Panc1 (cell line): ENCODE results near the gene PCDHGC5. TPM values are rescaled to one million over a fixed set of nuclear protein-coding genes. Genes with fewer than 3 reads are reported as not detected.

Experiments
- ATAC-seq: fragments of 200-7000 bp; cut with Tn5 transposase; 2 replicates; pipeline ENCODE4 v1.9.1; 2020; ENCODE audit warnings: mild to moderate bottlenecking, moderate library complexity
- BruUV-seq: library from RNA; stranded (reverse); fragments of 400-500 nt; replicated peaks from 2 replicates; lab custom pipeline; 2021; lab: Mats Ljungman, UMichigan
- CTCF ChIA-PET: fragments of 300-600 bp; sonication (Branson Sonifier 250); formaldehyde crosslinking; loops from one replicate; lab custom pipeline; 2022; ENCODE audit warnings: antibody characterized with exemption; lab: Charles Lee
- POLR2A ChIA-PET: fragments of 300-600 bp; sonication (Branson Sonifier 250); formaldehyde crosslinking; loops from one replicate; lab custom pipeline; 2022; ENCODE audit warnings: antibody characterized with exemption; lab: Charles Lee
- DNase-seq: peaks from one replicate; pipeline ENCODE4 v3.0.0-alpha.2; 2010; ENCODE audit warnings: low read depth, low spot score
- H3K27ac ChIP-seq: 2 replicates; pipeline ENCODE4 v1.5.1; 2011; ENCODE audit warnings: mild to moderate bottlenecking, low read length, inconsistent platforms
- H3K27me3 ChIP-seq: fragments of 200-500 bp; sonication (Bioruptor generic); 2 replicates; pipeline ENCODE4 v1.6.0; 2014; ENCODE audit warnings: low read length, inconsistent platforms; ENCODE audit not compliant: control insufficient read depth, insufficient read depth
- H3K36me3 ChIP-seq: fragments of 200-500 bp; sonication (Bioruptor generic); 2 replicates; pipeline ENCODE4 v1.5.1; 2014; ENCODE audit warnings: inconsistent platforms, mild to moderate bottlenecking, low read length, moderate library complexity; ENCODE audit not compliant: control insufficient read depth, insufficient read depth
- H3K4me1 ChIP-seq: 2 replicates; pipeline ENCODE4 v1.5.1; 2011; ENCODE audit warnings: inconsistent platforms, mild to moderate bottlenecking, low read length, moderate library complexity; ENCODE audit not compliant: control insufficient read depth, insufficient read depth
- H3K4me3 ChIP-seq, 2 experiments: 2 replicates each; pipeline ENCODE4 v1.5.1; 2011 to 2012; ENCODE audit warnings: low read depth in 2 of 2, low read length in 2 of 2, mild to moderate bottlenecking in 2 of 2, inconsistent platforms in 1 of 2, moderate library complexity in 1 of 2
- H3K9me3 ChIP-seq: fragments of 200-500 bp; sonication (Bioruptor generic); 2 replicates; pipeline ENCODE4 v1.5.1; 2014; ENCODE audit warnings: low read depth, mild to moderate bottlenecking, inconsistent platforms, low read length, moderate library complexity; ENCODE audit not compliant: control insufficient read depth, insufficient read depth
- CTCF ChIP-seq: fragments of 450-650 bp; IDR thresholded peaks from 2 replicates; pipeline ENCODE4 v1.5.1; 2017; ENCODE audit warnings: mild to moderate bottlenecking
- POLR2AphosphoS5 ChIP-seq: IDR thresholded peaks from 2 replicates; pipeline ENCODE4 v1.6.1; 2012; ENCODE audit warnings: mild to moderate bottlenecking, low read depth, low read length, moderate library complexity
- SIN3A ChIP-seq: IDR thresholded peaks from 2 replicates; pipeline ENCODE4 v1.6.1; 2012; ENCODE audit warnings: low read depth, mild to moderate bottlenecking, low read length, moderate library complexity, borderline replicate concordance; ENCODE audit not compliant: insufficient read depth
- TCF7L2 ChIP-seq: IDR thresholded peaks from 2 replicates; pipeline ENCODE4 v1.6.1; 2011; ENCODE audit warnings: mild to moderate bottlenecking, low read depth, low read length, inconsistent platforms
- in situ Hi-C: cut with HindIII; loops from 2 replicates; pipeline ENCODE4 v1.10.0; 2016; ENCODE audit warnings: low sequenced_read_pairs, low pct_unique_long_range_greater_than_20kb
- intact Hi-C: fragments of 100-400 bp; cut with micrococcal nuclease; formaldehyde crosslinking; loops from one replicate; pipeline ENCODE4 v1.10.0; 2022; ENCODE audit not compliant: unreplicated experiment
- total RNA-seq: library from RNA; stranded (reverse); gene quantifications from one replicate; pipeline ENCODE4 v1.2.1, GENCODE V29; 2021; ENCODE audit not compliant: unreplicated experiment
- TF ChIP-seq, protein P1 (sequence below), 2 experiments: IDR thresholded peaks; 2 replicates each; pipeline ENCODE4 v1.6.1; 2011 to 2012; ENCODE audit warnings: low read depth in 2 of 2, control low read depth in 1 of 2, low read length in 1 of 2, mild to moderate bottlenecking in 1 of 2, moderate library complexity in 1 of 2; ENCODE audit not compliant: insufficient read depth in 1 of 2

PCDHGC5 gene
- total RNA-seq, 1 experiment from 2014 or later = 0.36 TPM

DNA sequence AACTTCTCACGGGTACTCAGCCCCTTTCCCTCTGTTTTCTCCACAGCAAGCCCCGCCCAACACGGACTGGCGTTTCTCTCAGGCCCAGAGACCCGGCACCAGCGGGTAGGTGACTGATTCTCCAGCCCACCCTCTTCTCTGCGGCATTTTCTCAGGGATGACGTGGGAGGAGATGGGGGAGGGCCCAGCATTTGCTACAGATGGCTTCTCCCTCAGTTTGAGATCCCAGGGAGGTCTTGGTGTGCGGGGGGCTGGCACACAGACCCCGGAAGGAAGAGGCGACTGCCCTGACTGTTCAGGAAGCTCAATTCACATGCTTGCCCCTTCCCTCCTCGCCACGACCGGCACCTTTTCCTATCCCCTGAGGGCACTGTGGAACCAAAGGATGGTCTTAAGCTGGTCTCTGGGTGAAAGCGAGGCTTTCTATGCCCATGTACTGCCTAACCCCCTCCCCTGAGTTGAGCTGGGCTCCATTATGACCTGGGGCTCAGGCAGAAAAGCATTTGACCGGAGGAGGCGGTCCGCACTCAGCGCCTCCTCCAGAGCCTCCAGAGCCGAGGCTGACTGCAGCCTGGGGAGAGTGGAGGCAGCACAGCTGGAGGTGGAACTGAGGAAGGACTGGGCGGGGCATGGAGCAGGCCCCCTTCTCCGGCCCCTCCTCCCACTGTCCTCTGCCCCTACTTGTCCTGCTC is 6.0 kb downstream of the PCDHGC5 start:
- CTCF ChIA-PET = no interaction called here
- no peak for DNase-seq
- no peaks in the 10 kb centered on the region for H3K27me3 ChIP-seq
- H3K9me3 ChIP-seq = no peaks in the 10 kb centered on the region
- POLR2A ChIA-PET = interaction anchor here (0.6 kb wide), 1 partner anchor 36 kb away, joined by 6 read pairs; no protein-coding TSS in a partner anchor
- no peak for ATAC-seq
- no peaks in the 10 kb centered on the region for H3K36me3 ChIP-seq
- no TSS peak for BruUV-seq
- H3K27ac ChIP-seq = no peak overlapping the region
- intact Hi-C loops (no loop called here), in situ Hi-C loops (no loop called here)
- H3K4me3 ChIP-seq = no peak overlapping the region
- no peak for TF ChIP-seq TCF7L2
- TF ChIP-seq, protein P1, sequence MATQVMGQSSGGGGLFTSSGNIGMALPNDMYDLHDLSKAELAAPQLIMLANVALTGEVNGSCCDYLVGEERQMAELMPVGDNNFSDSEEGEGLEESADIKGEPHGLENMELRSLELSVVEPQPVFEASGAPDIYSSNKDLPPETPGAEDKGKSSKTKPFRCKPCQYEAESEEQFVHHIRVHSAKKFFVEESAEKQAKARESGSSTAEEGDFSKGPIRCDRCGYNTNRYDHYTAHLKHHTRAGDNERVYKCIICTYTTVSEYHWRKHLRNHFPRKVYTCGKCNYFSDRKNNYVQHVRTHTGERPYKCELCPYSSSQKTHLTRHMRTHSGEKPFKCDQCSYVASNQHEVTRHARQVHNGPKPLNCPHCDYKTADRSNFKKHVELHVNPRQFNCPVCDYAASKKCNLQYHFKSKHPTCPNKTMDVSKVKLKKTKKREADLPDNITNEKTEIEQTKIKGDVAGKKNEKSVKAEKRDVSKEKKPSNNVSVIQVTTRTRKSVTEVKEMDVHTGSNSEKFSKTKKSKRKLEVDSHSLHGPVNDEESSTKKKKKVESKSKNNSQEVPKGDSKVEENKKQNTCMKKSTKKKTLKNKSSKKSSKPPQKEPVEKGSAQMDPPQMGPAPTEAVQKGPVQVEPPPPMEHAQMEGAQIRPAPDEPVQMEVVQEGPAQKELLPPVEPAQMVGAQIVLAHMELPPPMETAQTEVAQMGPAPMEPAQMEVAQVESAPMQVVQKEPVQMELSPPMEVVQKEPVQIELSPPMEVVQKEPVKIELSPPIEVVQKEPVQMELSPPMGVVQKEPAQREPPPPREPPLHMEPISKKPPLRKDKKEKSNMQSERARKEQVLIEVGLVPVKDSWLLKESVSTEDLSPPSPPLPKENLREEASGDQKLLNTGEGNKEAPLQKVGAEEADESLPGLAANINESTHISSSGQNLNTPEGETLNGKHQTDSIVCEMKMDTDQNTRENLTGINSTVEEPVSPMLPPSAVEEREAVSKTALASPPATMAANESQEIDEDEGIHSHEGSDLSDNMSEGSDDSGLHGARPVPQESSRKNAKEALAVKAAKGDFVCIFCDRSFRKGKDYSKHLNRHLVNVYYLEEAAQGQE (IDR thresholded peaks at IDR 0.05; ENCODE audit: insufficient read depth in 1 of 2, low read depth in 2 of 2, low read length in 1 of 2) = no peak
- no peak for TF ChIP-seq POLR2AphosphoS5
- no peak for TF ChIP-seq CTCF
- no peak for TF ChIP-seq SIN3A
- no peaks in the 10 kb centered on the region for H3K4me1 ChIP-seq

- no peak for DNase-seq
- CTCF ChIA-PET = no interaction called here
- Histone ChIP-seq H3K27me3 (no peaks in the 10 kb centered on the region), H3K27ac (no peak overlapping the region), H3K9me3 (no peaks in the 10 kb centered on the region), H3K4me3 (no peak overlapping the region), H3K36me3 (no peaks in the 10 kb centered on the region), H3K4me1 (no peaks in the 10 kb centered on the region)
- ATAC-seq = no peak
- POLR2A ChIA-PET = no interaction called here
- no peak for TF ChIP-seq POLR2AphosphoS5
- TF ChIP-seq, protein P1 (IDR thresholded peaks at IDR 0.05; ENCODE audit: insufficient read depth in 1 of 2, low read depth in 2 of 2, low read length in 1 of 2) = no peak
- TF ChIP-seq CTCF = no peak
- TF ChIP-seq TCF7L2 = no peak
- no peak for TF ChIP-seq SIN3A
- BruUV-seq = no TSS peak
- in situ Hi-C loops = no loop called here
- intact Hi-C loops = no loop called here
These were observed 6.6 kb downstream of the PCDHGC5 start for GRCh38 chr5:141495453-141495811.
